K562 (cell line): ENCODE data around the gene CCDC78.

Source experiments
- NRF1 ChIP-seq, 2 experiments: fragments of 450-650 bp; IDR thresholded peaks in 1 of 2; conservative IDR thresholded peaks in 1 of 2; 2 replicates each; pipeline ENCODE4 v1.6.1; 2014; ENCODE audit warnings: mild to moderate bottlenecking in 2 of 2
- SMARCA5 ChIP-seq: fragments of 450-650 bp; IDR thresholded peaks from 2 replicates; pipeline ENCODE4 v1.6.1; 2016
- TAF7 ChIP-seq: fragments of 450-650 bp; IDR thresholded peaks from 2 replicates; pipeline ENCODE4 v1.6.1; 2016; ENCODE audit warnings: missing genetic modification characterization, missing compliant biosample characterization
- XRCC5 ChIP-seq: fragments of 200-400 bp; formaldehyde crosslinking; IDR thresholded peaks from 2 replicates; pipeline ENCODE4 v1.6.1; 2017; ENCODE audit warnings: low read depth, mild to moderate bottlenecking, low read length
- ZNF253 ChIP-seq: fragments of 250-450 bp; sonication (Bioruptor Pico); conservative IDR thresholded peaks from 2 replicates; pipeline ENCODE4 v1.6.1; 2021; ENCODE audit warnings: mild to moderate bottlenecking
- TF ChIP-seq, protein P1 (sequence below): sonication (generic); formaldehyde crosslinking; IDR thresholded peaks from 2 replicates; pipeline ENCODE4 v1.8.0; 2022; ENCODE audit warnings: missing genetic modification reagents, mild to moderate bottlenecking, borderline replicate concordance
- TF ChIP-seq, protein P2 (sequence below): fragments of 450-650 bp; IDR thresholded peaks from 2 replicates; pipeline ENCODE4 v1.7.1; 2018; ENCODE audit warnings: mild to moderate bottlenecking, low read depth; ENCODE audit not compliant: partially characterized antibody
- TF ChIP-seq, protein P3 (sequence below): sonication (generic); formaldehyde crosslinking; IDR thresholded peaks from 2 replicates; pipeline ENCODE4 v1.8.1; 2022; ENCODE audit warnings: missing genetic modification reagents
- TF ChIP-seq, protein P4 (sequence below): fragments of 450-650 bp; IDR thresholded peaks from 2 replicates; pipeline ENCODE4 v1.6.1; 2018; ENCODE audit not compliant: partially characterized antibody
- TF ChIP-seq, protein P5 (sequence below), 3 experiments: IDR thresholded peaks in 2 of 3; conservative IDR thresholded peaks in 1 of 3; 2 replicates each; pipeline ENCODE4 v1.5.1; 2011 to 2012; ENCODE audit warnings: low read length in 3 of 3, mild to moderate bottlenecking in 3 of 3, control low read depth in 2 of 3, improper control_type of control experiment in 1 of 3, inconsistent platforms in 1 of 3, low read depth in 1 of 3, mixed read lengths in 1 of 3, moderate library complexity in 1 of 3; ENCODE audit not compliant: insufficient read depth in 2 of 3

DNA sequence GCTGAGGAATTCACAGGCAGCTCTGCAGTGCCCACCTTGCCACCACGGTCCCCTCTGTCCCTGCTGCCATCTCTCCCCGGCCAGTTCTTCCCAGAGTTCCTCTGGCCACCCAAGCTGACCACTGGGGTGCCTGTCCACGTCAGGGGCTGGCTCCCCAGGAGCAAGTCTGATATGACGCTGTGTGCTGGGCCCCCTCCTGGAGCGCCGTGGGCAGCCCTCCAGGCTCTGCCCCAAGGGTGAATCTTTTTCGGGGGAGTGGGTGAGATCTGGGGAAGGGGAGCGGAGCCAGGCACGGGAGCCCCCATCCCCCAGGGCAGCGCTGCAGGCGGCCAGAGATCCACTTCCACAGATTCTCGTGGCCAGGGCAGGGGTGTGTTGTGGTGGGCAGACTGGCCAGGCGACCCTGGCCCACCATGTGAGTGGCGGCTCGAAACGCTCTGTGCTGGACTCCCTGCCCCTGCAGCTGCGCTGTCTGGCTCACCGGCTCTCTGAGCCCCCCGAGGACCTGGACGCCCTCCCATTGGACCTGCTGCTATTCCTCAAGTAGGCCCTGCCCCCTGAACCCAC, 38.0 kb upstream of the CCDC78 start:
- TF ChIP-seq, protein P1, sequence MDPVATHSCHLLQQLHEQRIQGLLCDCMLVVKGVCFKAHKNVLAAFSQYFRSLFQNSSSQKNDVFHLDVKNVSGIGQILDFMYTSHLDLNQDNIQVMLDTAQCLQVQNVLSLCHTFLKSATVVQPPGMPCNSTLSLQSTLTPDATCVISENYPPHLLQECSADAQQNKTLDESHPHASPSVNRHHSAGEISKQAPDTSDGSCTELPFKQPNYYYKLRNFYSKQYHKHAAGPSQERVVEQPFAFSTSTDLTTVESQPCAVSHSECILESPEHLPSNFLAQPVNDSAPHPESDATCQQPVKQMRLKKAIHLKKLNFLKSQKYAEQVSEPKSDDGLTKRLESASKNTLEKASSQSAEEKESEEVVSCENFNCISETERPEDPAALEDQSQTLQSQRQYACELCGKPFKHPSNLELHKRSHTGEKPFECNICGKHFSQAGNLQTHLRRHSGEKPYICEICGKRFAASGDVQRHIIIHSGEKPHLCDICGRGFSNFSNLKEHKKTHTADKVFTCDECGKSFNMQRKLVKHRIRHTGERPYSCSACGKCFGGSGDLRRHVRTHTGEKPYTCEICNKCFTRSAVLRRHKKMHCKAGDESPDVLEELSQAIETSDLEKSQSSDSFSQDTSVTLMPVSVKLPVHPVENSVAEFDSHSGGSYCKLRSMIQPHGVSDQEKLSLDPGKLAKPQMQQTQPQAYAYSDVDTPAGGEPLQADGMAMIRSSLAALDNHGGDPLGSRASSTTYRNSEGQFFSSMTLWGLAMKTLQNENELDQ (CRISPR knock-in tag): no peak
- TF ChIP-seq XRCC5 (no peak), TAF7 (tag) (no peak), ZNF253 (CRISPR knock-in tag) (no peak), NRF1 (conservative IDR thresholded peaks at IDR 0.05 in 1 of 2, IDR thresholded peaks at IDR 0.05 in 1 of 2) (no peak), SMARCA5 (no peak)
- TF ChIP-seq, protein P2, sequence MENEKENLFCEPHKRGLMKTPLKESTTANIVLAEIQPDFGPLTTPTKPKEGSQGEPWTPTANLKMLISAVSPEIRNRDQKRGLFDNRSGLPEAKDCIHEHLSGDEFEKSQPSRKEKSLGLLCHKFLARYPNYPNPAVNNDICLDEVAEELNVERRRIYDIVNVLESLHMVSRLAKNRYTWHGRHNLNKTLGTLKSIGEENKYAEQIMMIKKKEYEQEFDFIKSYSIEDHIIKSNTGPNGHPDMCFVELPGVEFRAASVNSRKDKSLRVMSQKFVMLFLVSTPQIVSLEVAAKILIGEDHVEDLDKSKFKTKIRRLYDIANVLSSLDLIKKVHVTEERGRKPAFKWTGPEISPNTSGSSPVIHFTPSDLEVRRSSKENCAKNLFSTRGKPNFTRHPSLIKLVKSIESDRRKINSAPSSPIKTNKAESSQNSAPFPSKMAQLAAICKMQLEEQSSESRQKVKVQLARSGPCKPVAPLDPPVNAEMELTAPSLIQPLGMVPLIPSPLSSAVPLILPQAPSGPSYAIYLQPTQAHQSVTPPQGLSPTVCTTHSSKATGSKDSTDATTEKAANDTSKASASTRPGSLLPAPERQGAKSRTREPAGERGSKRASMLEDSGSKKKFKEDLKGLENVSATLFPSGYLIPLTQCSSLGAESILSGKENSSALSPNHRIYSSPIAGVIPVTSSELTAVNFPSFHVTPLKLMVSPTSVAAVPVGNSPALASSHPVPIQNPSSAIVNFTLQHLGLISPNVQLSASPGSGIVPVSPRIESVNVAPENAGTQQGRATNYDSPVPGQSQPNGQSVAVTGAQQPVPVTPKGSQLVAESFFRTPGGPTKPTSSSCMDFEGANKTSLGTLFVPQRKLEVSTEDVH: no peak
- TF ChIP-seq, protein P3, sequence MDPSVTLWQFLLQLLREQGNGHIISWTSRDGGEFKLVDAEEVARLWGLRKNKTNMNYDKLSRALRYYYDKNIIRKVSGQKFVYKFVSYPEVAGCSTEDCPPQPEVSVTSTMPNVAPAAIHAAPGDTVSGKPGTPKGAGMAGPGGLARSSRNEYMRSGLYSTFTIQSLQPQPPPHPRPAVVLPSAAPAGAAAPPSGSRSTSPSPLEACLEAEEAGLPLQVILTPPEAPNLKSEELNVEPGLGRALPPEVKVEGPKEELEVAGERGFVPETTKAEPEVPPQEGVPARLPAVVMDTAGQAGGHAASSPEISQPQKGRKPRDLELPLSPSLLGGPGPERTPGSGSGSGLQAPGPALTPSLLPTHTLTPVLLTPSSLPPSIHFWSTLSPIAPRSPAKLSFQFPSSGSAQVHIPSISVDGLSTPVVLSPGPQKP (CRISPR knock-in tag): no peak
- TF ChIP-seq, protein P4, sequence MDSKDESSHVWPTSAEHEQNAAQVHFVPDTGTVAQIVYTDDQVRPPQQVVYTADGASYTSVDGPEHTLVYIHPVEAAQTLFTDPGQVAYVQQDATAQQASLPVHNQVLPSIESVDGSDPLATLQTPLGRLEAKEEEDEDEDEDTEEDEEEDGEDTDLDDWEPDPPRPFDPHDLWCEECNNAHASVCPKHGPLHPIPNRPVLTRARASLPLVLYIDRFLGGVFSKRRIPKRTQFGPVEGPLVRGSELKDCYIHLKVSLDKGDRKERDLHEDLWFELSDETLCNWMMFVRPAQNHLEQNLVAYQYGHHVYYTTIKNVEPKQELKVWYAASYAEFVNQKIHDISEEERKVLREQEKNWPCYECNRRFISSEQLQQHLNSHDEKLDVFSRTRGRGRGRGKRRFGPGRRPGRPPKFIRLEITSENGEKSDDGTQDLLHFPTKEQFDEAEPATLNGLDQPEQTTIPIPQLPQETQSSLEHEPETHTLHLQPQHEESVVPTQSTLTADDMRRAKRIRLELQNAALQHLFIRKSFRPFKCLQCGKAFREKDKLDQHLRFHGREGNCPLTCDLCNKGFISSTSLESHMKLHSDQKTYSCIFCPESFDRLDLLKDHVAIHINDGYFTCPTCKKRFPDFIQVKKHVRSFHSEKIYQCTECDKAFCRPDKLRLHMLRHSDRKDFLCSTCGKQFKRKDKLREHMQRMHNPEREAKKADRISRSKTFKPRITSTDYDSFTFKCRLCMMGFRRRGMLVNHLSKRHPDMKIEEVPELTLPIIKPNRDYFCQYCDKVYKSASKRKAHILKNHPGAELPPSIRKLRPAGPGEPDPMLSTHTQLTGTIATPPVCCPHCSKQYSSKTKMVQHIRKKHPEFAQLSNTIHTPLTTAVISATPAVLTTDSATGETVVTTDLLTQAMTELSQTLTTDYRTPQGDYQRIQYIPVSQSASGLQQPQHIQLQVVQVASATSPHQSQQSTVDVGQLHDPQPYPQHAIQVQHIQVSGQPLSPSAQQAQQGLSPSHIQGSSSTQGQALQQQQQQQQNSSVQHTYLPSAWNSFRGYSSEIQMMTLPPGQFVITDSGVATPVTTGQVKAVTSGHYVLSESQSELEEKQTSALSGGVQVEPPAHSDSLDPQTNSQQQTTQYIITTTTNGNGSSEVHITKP: no peak
- TF ChIP-seq, protein P5, sequence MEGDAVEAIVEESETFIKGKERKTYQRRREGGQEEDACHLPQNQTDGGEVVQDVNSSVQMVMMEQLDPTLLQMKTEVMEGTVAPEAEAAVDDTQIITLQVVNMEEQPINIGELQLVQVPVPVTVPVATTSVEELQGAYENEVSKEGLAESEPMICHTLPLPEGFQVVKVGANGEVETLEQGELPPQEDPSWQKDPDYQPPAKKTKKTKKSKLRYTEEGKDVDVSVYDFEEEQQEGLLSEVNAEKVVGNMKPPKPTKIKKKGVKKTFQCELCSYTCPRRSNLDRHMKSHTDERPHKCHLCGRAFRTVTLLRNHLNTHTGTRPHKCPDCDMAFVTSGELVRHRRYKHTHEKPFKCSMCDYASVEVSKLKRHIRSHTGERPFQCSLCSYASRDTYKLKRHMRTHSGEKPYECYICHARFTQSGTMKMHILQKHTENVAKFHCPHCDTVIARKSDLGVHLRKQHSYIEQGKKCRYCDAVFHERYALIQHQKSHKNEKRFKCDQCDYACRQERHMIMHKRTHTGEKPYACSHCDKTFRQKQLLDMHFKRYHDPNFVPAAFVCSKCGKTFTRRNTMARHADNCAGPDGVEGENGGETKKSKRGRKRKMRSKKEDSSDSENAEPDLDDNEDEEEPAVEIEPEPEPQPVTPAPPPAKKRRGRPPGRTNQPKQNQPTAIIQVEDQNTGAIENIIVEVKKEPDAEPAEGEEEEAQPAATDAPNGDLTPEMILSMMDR (IDR thresholded peaks at IDR 0.05 in 2 of 3, conservative IDR thresholded peaks at IDR 0.05 in 1 of 3; ENCODE audit: insufficient read depth in 2 of 3, low read depth in 1 of 3, low read length in 3 of 3): no peak
